ENCODE measurements around the gene TTLL5.

TTLL5 gene

GRCh38 chr14:75986439-75986765 is 325.4 kb downstream of the TTLL5 start:
- no peaks in the 10 kb centered on the region for H3K9me3 ChIP-seq (ENCODE audit: control insufficient read depth, insufficient read depth, low read length)
- TF ChIP-seq EZH2phosphoT487 (IDR thresholded peaks at IDR 0.05; ENCODE audit: borderline replicate concordance, low read length) (no peak), CTCF (IDR thresholded peaks at IDR 0.05; ENCODE audit: low read depth, low read length, poor library complexity, severe bottlenecking) (no peak)
- H3K4me2 ChIP-seq (ENCODE audit: low read length) = peak overlapping the region; percentile 84
- H3K79me2 ChIP-seq (ENCODE audit: control insufficient read depth, low read length) = no peaks in the 10 kb centered on the region
- H3K27ac ChIP-seq (ENCODE audit: low read depth, low read length) = no peak overlapping the region
- no peaks in the 10 kb centered on the region for H3K36me3 ChIP-seq (ENCODE audit: control insufficient read depth, low read length)
- no peaks in the 10 kb centered on the region for H4K20me1 ChIP-seq (ENCODE audit: control insufficient read depth, insufficient read depth, low read depth, low read length)
- H3K4me3 ChIP-seq (ENCODE audit: low read length) = peak overlapping the region; percentile 83
- H3K9me2 ChIP-seq (replicated peaks; ENCODE audit: control insufficient read depth, low read length) = no peaks in the 10 kb centered on the region
- H3K27me3 ChIP-seq (ENCODE audit: control insufficient read depth, low read length) = peaks cover 32% of the 10 kb centered on the region
- no peaks in the 10 kb centered on the region; the same call in 1 of the 2 replicates for H3F3A ChIP-seq (ENCODE audit: control insufficient read depth, insufficient read depth)
- peaks cover 25% of the 10 kb centered on the region for H3K4me1 ChIP-seq (ENCODE audit: control insufficient read depth, low read length)

GRCh38 chr14:75987201-75987970 is 326.3 kb downstream of the TTLL5 start:
- no peaks in the 10 kb centered on the region for H3F3A ChIP-seq (ENCODE audit: control insufficient read depth, insufficient read depth)
- H3K4me3 ChIP-seq (ENCODE audit: low read length) = no peak overlapping the region
- peaks cover 26% of the 10 kb centered on the region for H3K27me3 ChIP-seq (ENCODE audit: control insufficient read depth, low read length)
- H3K4me2 ChIP-seq (ENCODE audit: low read length) = no peak overlapping the region
- H3K9me3 ChIP-seq (ENCODE audit: control insufficient read depth, insufficient read depth, low read length) = no peaks in the 10 kb centered on the region
- no peak overlapping the region for H3K27ac ChIP-seq (ENCODE audit: low read depth, low read length)
- no peaks in the 10 kb centered on the region for H4K20me1 ChIP-seq (ENCODE audit: control insufficient read depth, insufficient read depth, low read depth, low read length)
- H3K4me1 ChIP-seq (ENCODE audit: control insufficient read depth, low read length) = peaks cover 16% of the 10 kb centered on the region
- TF ChIP-seq EZH2phosphoT487 (IDR thresholded peaks at IDR 0.05; ENCODE audit: borderline replicate concordance, low read length) (no peak), CTCF (IDR thresholded peaks at IDR 0.05; ENCODE audit: low read depth, low read length, poor library complexity, severe bottlenecking) (no peak)
- H3K36me3 ChIP-seq (ENCODE audit: control insufficient read depth, low read length) = no peaks in the 10 kb centered on the region
- no peaks in the 10 kb centered on the region for H3K9me2 ChIP-seq (replicated peaks; ENCODE audit: control insufficient read depth, low read length)
- H3K79me2 ChIP-seq (ENCODE audit: control insufficient read depth, low read length) = no peaks in the 10 kb centered on the region

GRCh38 chr14:75989134-75989533 is 328.1 kb downstream of the TTLL5 start:
- H3K79me2 ChIP-seq (ENCODE audit: control insufficient read depth, low read length) = no peaks in the 10 kb centered on the region
- peaks cover 11% of the 10 kb centered on the region for H3K27me3 ChIP-seq (ENCODE audit: control insufficient read depth, low read length)
- H4K20me1 ChIP-seq (ENCODE audit: control insufficient read depth, insufficient read depth, low read depth, low read length) = no peaks in the 10 kb centered on the region
- H3K4me2 ChIP-seq (ENCODE audit: low read length) = no peak overlapping the region
- H3K9me3 ChIP-seq (ENCODE audit: control insufficient read depth, insufficient read depth, low read length) = no peaks in the 10 kb centered on the region
- H3K36me3 ChIP-seq (ENCODE audit: control insufficient read depth, low read length) = no peaks in the 10 kb centered on the region
- no peaks in the 10 kb centered on the region for H3K9me2 ChIP-seq (replicated peaks; ENCODE audit: control insufficient read depth, low read length)
- H3F3A ChIP-seq (ENCODE audit: control insufficient read depth, insufficient read depth) = no peaks in the 10 kb centered on the region
- H3K4me3 ChIP-seq (ENCODE audit: low read length) = no peak overlapping the region
- TF ChIP-seq EZH2phosphoT487 (IDR thresholded peaks at IDR 0.05; ENCODE audit: borderline replicate concordance, low read length) (no peak), CTCF (IDR thresholded peaks at IDR 0.05; ENCODE audit: low read depth, low read length, poor library complexity, severe bottlenecking) (no peak)
- H3K27ac ChIP-seq (ENCODE audit: low read depth, low read length) = no peak overlapping the region
- H3K4me1 ChIP-seq (ENCODE audit: control insufficient read depth, low read length) = peaks cover 19% of the 10 kb centered on the region

Measured in DOHH2 (cell line).